HG03045 (cell line): ENCODE data around the gene GJD2.

Experiments used
- ATAC-seq: cut with Tn5 transposase; IDR thresholded peaks from one replicate; pipeline ENCODE4 v1.9.1; 2021; ENCODE audit warnings: mild to moderate bottlenecking, moderate library complexity; ENCODE audit not compliant: unreplicated experiment

The GJD2 gene

GRCh38 chr15:34726406-34727100 lies 28.2 kb downstream of the GJD2 start:
- ATAC-seq, result no peak

GRCh38 chr15:34725556-34725955 lies 29.2 kb downstream of the GJD2 start:
- no peak for ATAC-seq

GRCh38 chr15:34724481-34724880 lies 30.3 kb downstream of the GJD2 start:
- no peak for ATAC-seq

- no peak for ATAC-seq
Measured at GRCh38 chr15:34722439-34722836, 32.4 kb downstream of the GJD2 start.

- ATAC-seq, result no peak
Measured at GRCh38 chr15:34721802-34722438, 32.9 kb downstream of the GJD2 start.

- no peak for ATAC-seq
Measured at GRCh38 chr15:34721157-34721801, 33.5 kb downstream of the GJD2 start.

GRCh38 chr15:34719695-34720094 lies 35.1 kb downstream of the GJD2 start:
- ATAC-seq, result no peak

GRCh38 chr15:34718681-34719665 lies 35.8 kb downstream of the GJD2 start:
- ATAC-seq, result no peak

- no peak for ATAC-seq
Measured at GRCh38 chr15:34717729-34718128, 37.1 kb downstream of the GJD2 start.

GRCh38 chr15:34716111-34716510 lies 38.7 kb downstream of the GJD2 start:
- no peak for ATAC-seq

GRCh38 chr15:34714476-34715121 lies 40.2 kb downstream of the GJD2 start:
- ATAC-seq, result no peak

- ATAC-seq, result no peak
Measured at GRCh38 chr15:34713635-34714034, 41.2 kb downstream of the GJD2 start.

GRCh38 chr15:34709866-34710265 lies 44.9 kb downstream of the GJD2 start:
- no peak for ATAC-seq

GRCh38 chr15:34708422-34708821 lies 46.4 kb downstream of the GJD2 start:
- no peak for ATAC-seq

GRCh38 chr15:34701536-34701935 lies 53.3 kb downstream of the GJD2 start:
- no peak for ATAC-seq
